OCI-LY1 (cell line): ENCODE results near the gene OPN4.

Experiments
- H2AFZ ChIP-seq: fragments of 200-600 bp; sonication (generic), shearing (Covaris generic); 2 replicates; pipeline ENCODE4 v1.6.0; 2014; ENCODE audit warnings: antibody characterized with exemption, mild to moderate bottlenecking, low read length
- H3F3A ChIP-seq: fragments of 200-600 bp; sonication (generic), shearing (Covaris generic); 2 replicates; pipeline ENCODE4 v1.6.0; 2014; ENCODE audit warnings: mild to moderate bottlenecking, antibody characterized with exemption, low read length, moderate library complexity; ENCODE audit not compliant: insufficient read depth
- H3K27ac ChIP-seq: fragments of 200-600 bp; sonication (generic); 2 replicates; pipeline ENCODE4 v1.5.1; 2014; ENCODE audit warnings: low read length, mixed run types, mild to moderate bottlenecking, low read depth; ENCODE audit not compliant: poor library complexity, severe bottlenecking
- H3K27me3 ChIP-seq: fragments of 200-600 bp; sonication (generic); 2 replicates; pipeline ENCODE4 v1.6.0; 2014; ENCODE audit warnings: antibody characterized with exemption, mild to moderate bottlenecking, low read length, moderate library complexity; ENCODE audit not compliant: insufficient read depth
- H3K36me3 ChIP-seq: fragments of 200-600 bp; sonication (generic); 2 replicates; pipeline ENCODE4 v1.6.1; 2014; ENCODE audit warnings: mild to moderate bottlenecking, antibody characterized with exemption, low read length, moderate library complexity, mixed read lengths; ENCODE audit not compliant: insufficient read depth
- H3K4me1 ChIP-seq: fragments of 200-600 bp; sonication (generic); 2 replicates; pipeline ENCODE4 v1.5.1; 2014; ENCODE audit warnings: mild to moderate bottlenecking, low read length, moderate library complexity; ENCODE audit not compliant: insufficient read depth, severe bottlenecking
- H3K4me2 ChIP-seq: fragments of 200-600 bp; sonication (generic), shearing (Covaris generic); 2 replicates; pipeline ENCODE4 v1.6.1; 2014; ENCODE audit warnings: low read length
- H3K4me3 ChIP-seq: fragments of 200-600 bp; sonication (generic); 2 replicates; pipeline ENCODE4 v1.5.1; 2014; ENCODE audit warnings: low read length, low read depth, mild to moderate bottlenecking, mixed read lengths; ENCODE audit not compliant: poor library complexity, severe bottlenecking
- H3K79me2 ChIP-seq: fragments of 200-600 bp; shearing (Covaris generic); 2 replicates; pipeline ENCODE4 v1.6.1; 2016; ENCODE audit warnings: mixed run types, low read length, mixed read lengths; ENCODE audit not compliant: insufficient read depth
- H3K9ac ChIP-seq: fragments of 200-600 bp; sonication (generic), shearing (Covaris generic); 2 replicates; pipeline ENCODE4 v1.6.1; 2014; ENCODE audit warnings: mild to moderate bottlenecking, low read length, mixed read lengths
- H3K9me2 ChIP-seq: fragments of 200-600 bp; sonication (generic), shearing (Covaris generic); 2 replicates; pipeline ENCODE4 v1.6.1; 2014; ENCODE audit warnings: low read depth, mild to moderate bottlenecking, low read length, mixed read lengths
- H3K9me3 ChIP-seq: fragments of 200-600 bp; shearing (Covaris generic); 2 replicates; pipeline ENCODE4 v1.6.1; 2014; ENCODE audit warnings: low read length, mixed read lengths
- H4K20me1 ChIP-seq: fragments of 200-600 bp; sonication (generic), shearing (Covaris generic); 2 replicates; pipeline ENCODE4 v1.6.0; 2016; ENCODE audit warnings: mild to moderate bottlenecking, low read length; ENCODE audit not compliant: insufficient read depth
- CTCF ChIP-seq: fragments of 200-600 bp; sonication (generic), shearing (Covaris generic); IDR thresholded peaks from 2 replicates; pipeline ENCODE4 v1.5.1; 2017; ENCODE audit warnings: mild to moderate bottlenecking, antibody characterized with exemption, low read length, moderate library complexity, mixed read lengths
- EZH2 ChIP-seq: fragments of 200-600 bp; sonication (generic), shearing (Covaris generic); IDR thresholded peaks from 2 replicates; pipeline ENCODE4 v1.8.0; 2017; ENCODE audit warnings: borderline replicate concordance, mixed run types, mild to moderate bottlenecking, antibody characterized with exemption, low read length, moderate library complexity, mixed read lengths

The OPN4 gene

DNA sequence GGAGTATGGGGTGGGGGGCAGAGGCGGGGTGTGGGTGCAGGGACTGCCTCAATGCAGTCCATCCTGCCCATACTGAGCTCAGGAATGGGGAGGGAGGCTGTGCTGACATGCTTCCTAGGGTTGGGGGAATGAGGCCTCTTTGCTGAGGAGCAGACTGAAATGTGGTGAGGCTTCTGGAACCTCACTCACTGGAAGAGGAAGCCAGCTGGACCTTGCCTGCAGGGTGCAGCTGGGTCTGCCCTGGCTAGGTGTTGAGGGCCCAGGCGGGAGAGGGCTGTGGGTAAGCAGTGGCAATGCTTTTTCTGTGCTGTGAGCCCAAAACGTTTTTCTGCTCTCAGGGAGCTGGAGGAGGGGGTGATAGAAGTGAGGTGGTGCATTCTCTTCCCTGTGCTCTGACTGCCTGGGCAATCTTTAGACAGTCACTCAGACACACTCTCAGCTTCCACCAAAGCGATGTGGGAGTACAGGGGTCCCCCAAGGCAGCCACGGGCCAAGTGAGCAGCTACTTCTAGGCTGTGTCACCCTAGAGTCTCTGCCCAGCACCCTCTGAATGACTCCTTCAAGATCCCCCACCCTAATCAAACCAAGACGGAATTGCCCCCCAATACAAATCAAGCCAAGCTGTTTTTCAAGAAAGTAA lies 60.9 kb downstream of the OPN4 start:
- no peak overlapping the region for H3K4me3 ChIP-seq
- no peaks in the 10 kb centered on the region for H3K27me3 ChIP-seq
- no peaks in the 10 kb centered on the region for H3K36me3 ChIP-seq
- no peak overlapping the region for H3K27ac ChIP-seq
- H2AFZ ChIP-seq, result no peak overlapping the region
- H4K20me1 ChIP-seq, result no peaks in the 10 kb centered on the region
- H3K9me2 ChIP-seq, result no peaks in the 10 kb centered on the region
- H3K79me2 ChIP-seq, result no peaks in the 10 kb centered on the region
- TF ChIP-seq CTCF (no peak), EZH2 (no peak)
- no peak overlapping the region for H3K9ac ChIP-seq
- no peak overlapping the region for H3K4me2 ChIP-seq
- H3K9me3 ChIP-seq, result no peaks in the 10 kb centered on the region
- no peaks in the 10 kb centered on the region for H3F3A ChIP-seq
- H3K4me1 ChIP-seq, result peaks cover 18% of the 10 kb centered on the region

DNA sequence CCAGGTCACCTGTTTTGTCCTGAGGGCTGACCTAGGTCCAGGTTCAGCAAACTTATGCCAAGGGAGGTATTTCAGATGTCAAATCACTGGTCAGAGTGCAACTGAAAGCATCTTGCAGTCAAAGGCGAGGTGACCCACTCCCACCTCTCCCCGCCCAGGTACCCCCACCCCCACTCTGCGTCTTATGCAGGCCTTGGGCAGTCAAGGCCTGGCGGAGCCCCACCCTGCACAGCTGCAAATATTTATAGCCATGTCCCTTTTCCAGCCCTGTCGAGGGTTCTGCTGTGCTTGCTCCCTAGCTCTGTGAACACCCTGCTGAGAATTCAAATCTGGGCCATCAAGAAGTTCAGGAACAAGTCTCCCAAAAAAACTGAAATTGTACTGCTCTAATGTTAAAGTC lies 61.5 kb downstream of the OPN4 start:
- Histone ChIP-seq H3K9ac (no peak overlapping the region), H3K9me2 (no peaks in the 10 kb centered on the region), H4K20me1 (no peaks in the 10 kb centered on the region), H3F3A (no peaks in the 10 kb centered on the region), H3K27me3 (no peaks in the 10 kb centered on the region), H3K4me2 (no peak overlapping the region), H3K9me3 (no peaks in the 10 kb centered on the region), H3K27ac (no peak overlapping the region), H3K4me1 (peaks cover 12% of the 10 kb centered on the region), H3K4me3 (no peak overlapping the region), H3K79me2 (no peaks in the 10 kb centered on the region), H2AFZ (no peak overlapping the region), H3K36me3 (no peaks in the 10 kb centered on the region)
- no peak for TF ChIP-seq CTCF
- TF ChIP-seq EZH2, result no peak
